Lower lobe of right lung (tissue), 2 donors: ENCODE results near the gene GTF2F2. TPM values are rescaled to one million over a fixed set of nuclear protein-coding genes. Genes with fewer than 3 reads are reported as not detected.
A peak's percentile ranks its signal among the peaks of the same experiment; 100 is the strongest.

Source experiments
- ATAC-seq, 2 donors: fragments of 200-7000 bp; cut with Tn5 transposase; one replicate each; pipeline ENCODE4 v1.9.1; 2020 to 2022; ENCODE audit warnings: mild to moderate bottlenecking in 2 of 2, moderate library complexity in 2 of 2
- DNase-seq: peaks from one replicate; pipeline ENCODE4 v3.0.0-alpha.2; 2020
- H3K27ac ChIP-seq: fragments of 200-600 bp; one replicate; pipeline ENCODE4 v1.8.0; 2022
- H3K27me3 ChIP-seq: fragments of 200-600 bp; one replicate; pipeline ENCODE4 v1.8.0; 2022; ENCODE audit warnings: low read depth
- H3K36me3 ChIP-seq: fragments of 200-600 bp; one replicate; pipeline ENCODE4 v1.8.0; 2022; ENCODE audit warnings: mild to moderate bottlenecking
- H3K4me1 ChIP-seq: fragments of 200-600 bp; one replicate; pipeline ENCODE4 v1.8.0; 2022
- H3K4me3 ChIP-seq: fragments of 200-600 bp; one replicate; pipeline ENCODE4 v1.8.0; 2022; ENCODE audit warnings: mild to moderate bottlenecking
- H3K9me3 ChIP-seq: fragments of 200-600 bp; one replicate; pipeline ENCODE4 v1.8.0; 2022
- CTCF ChIP-seq: fragments of 200-600 bp; IDR thresholded peaks from one replicate; pipeline ENCODE4 v1.8.0; 2022; ENCODE audit warnings: antibody characterized with exemption, mild to moderate bottlenecking
- intact Hi-C: fragments of 100-400 bp; cut with DNase I; formaldehyde crosslinking; loops from one replicate; pipeline ENCODE4 v1.11.0; 2022
- total RNA-seq: library from RNA; stranded (reverse); fragmentation: NEBNext Ultra II Directional; extraction: Animal tissue kit (Norgen Biotek cat#: 25700); gene quantifications from one replicate; pipeline ENCODE4 v1.2.1, GENCODE V29; 2021
- donor health status: DM: no; HTN: yes; CAD: no; lungs with severe emphysema.

Gene GTF2F2
- total RNA-seq, 1 donor from 2014 or later, result 15.2 TPM

- Histone ChIP-seq H3K4me3 (no peak overlapping the region), H3K27me3 (no peaks in the 10 kb centered on the region), H3K27ac (no peak overlapping the region), H3K9me3 (no peaks in the 10 kb centered on the region), H3K4me1 (peaks cover 4% of the 10 kb centered on the region), H3K36me3 (peaks cover 3% of the 10 kb centered on the region)
- intact Hi-C loops, result no loop called here
- TF ChIP-seq CTCF, result no peak
- DNase-seq (no peak), ATAC-seq (peak in 1 of 2 donors; percentile 43)
Observed at GRCh38 chr13:45209229-45209628, 88.9 kb downstream of the GTF2F2 start.

GRCh38 chr13:45215392-45216077, 95.2 kb downstream of the GTF2F2 start:
- Histone ChIP-seq H3K27me3 (no peaks in the 10 kb centered on the region), H3K9me3 (no peaks in the 10 kb centered on the region), H3K27ac (no peak overlapping the region), H3K36me3 (no peaks in the 10 kb centered on the region), H3K4me3 (no peak overlapping the region), H3K4me1 (peaks cover 7% of the 10 kb centered on the region)
- no peak for TF ChIP-seq CTCF
- intact Hi-C loops, result no loop called here
- DNase-seq (no peak), ATAC-seq (no peak)

- DNase-seq, result no peak
- Histone ChIP-seq H3K4me3 (no peak overlapping the region), H3K27me3 (no peaks in the 10 kb centered on the region), H3K4me1 (peaks cover 7% of the 10 kb centered on the region), H3K27ac (no peak overlapping the region), H3K9me3 (no peaks in the 10 kb centered on the region), H3K36me3 (no peaks in the 10 kb centered on the region)
- no peak for TF ChIP-seq CTCF
- no peak for ATAC-seq
- intact Hi-C loops, result no loop called here
Observed at GRCh38 chr13:45216193-45216592, 95.9 kb downstream of the GTF2F2 start.

GRCh38 chr13:45218689-45219088, 98.4 kb downstream of the GTF2F2 start:
- Histone ChIP-seq H3K36me3 (no peaks in the 10 kb centered on the region), H3K27ac (no peak overlapping the region), H3K9me3 (no peaks in the 10 kb centered on the region), H3K4me1 (peaks cover 7% of the 10 kb centered on the region), H3K27me3 (no peaks in the 10 kb centered on the region), H3K4me3 (no peak overlapping the region)
- ATAC-seq (no peak), DNase-seq (no peak)
- intact Hi-C loops, result no loop called here
- TF ChIP-seq CTCF, result no peak

GRCh38 chr13:45219123-45219891, 99.0 kb downstream of the GTF2F2 start:
- H3K4me3 ChIP-seq, result no peak overlapping the region
- DNase-seq, result no peak
- intact Hi-C loops, result no loop called here
- H3K36me3 ChIP-seq, result no peaks in the 10 kb centered on the region
- no peak overlapping the region for H3K27ac ChIP-seq
- H3K9me3 ChIP-seq, result no peaks in the 10 kb centered on the region
- no peaks in the 10 kb centered on the region for H3K27me3 ChIP-seq
- no peak for ATAC-seq
- H3K4me1 ChIP-seq, result peaks cover 7% of the 10 kb centered on the region
- TF ChIP-seq CTCF, result no peak
